Body of pancreas (tissue), 4 donors: ENCODE measurements around the gene ROS1. TPM values are rescaled to one million over a fixed set of nuclear protein-coding genes. Genes with fewer than 3 reads are reported as not detected.

ENCODE experiments used
- ATAC-seq: fragments of 150-250 bp; one replicate; pipeline ENCODE4 v1.9.1; 2016
- DNase-seq, 4 donors: peaks; one replicate each; pipeline ENCODE4 v3.0.0-alpha.2; 2019
- H3K27ac ChIP-seq, 4 donors: fragments of 200-600 bp; sonication (generic); 1 replicate in 3 of 4; 2 replicates in 1 of 4; pipeline versions ENCODE4 v1.5.1 to v1.6.1; 2016 to 2019; ENCODE audit warnings: mild to moderate bottlenecking in 1 of 4, mixed read lengths in 1 of 4, moderate library complexity in 1 of 4
- H3K27me3 ChIP-seq, 2 donors: fragments of 200-600 bp; sonication (generic); one replicate each; pipeline ENCODE4 v1.6.0; 2016; ENCODE audit warnings: mild to moderate bottlenecking in 1 of 2
- H3K36me3 ChIP-seq, 2 donors: fragments of 200-600 bp; sonication (generic); replicated peaks in 1 of 2; 2 replicates each; pipeline ENCODE4 v1.5.1; 2016; ENCODE audit warnings: low read depth in 2 of 2; ENCODE audit not compliant: insufficient read depth in 1 of 2
- H3K4me1 ChIP-seq: fragments of 200-600 bp; sonication (generic); one replicate; pipeline ENCODE4 v1.6.0; 2016
- H3K4me3 ChIP-seq, 2 donors: fragments of 200-600 bp; sonication (generic); 1 replicate in 1 of 2; 2 replicates in 1 of 2; pipeline ENCODE4 v1.5.1; 2016 to 2019
- H3K9me3 ChIP-seq, 3 donors: fragments of 200-600 bp; sonication (generic); 1 replicate in 2 of 3; 2 replicates in 1 of 3; pipeline ENCODE4 v1.5.1; 2016
- CTCF ChIP-seq, 7 experiments: fragments of 450-650 bp in 4 of 7; fragments of 200-600 bp in 3 of 7; sonication (generic) in 3 of 7; IDR thresholded peaks; one replicate each; pipeline ENCODE4 v1.5.1; 2016 to 2019; ENCODE audit warnings: antibody characterized with exemption in 7 of 7
- POLR2A ChIP-seq, 3 donors: fragments of 450-650 bp; IDR thresholded peaks; one replicate each; pipeline ENCODE4 v1.6.1; 2016; ENCODE audit warnings: antibody characterized with exemption in 3 of 3, mild to moderate bottlenecking in 2 of 3
- WGBS, 2 donors: methylation state at CpG; one replicate each; pipeline ENCODE4 v1.1.5; 2017; 5-methylcytosine and 5-hydroxymethylcytosine counted together
- intact Hi-C: fragments of 100-400 bp; cut with DNase I; formaldehyde crosslinking; loops from one replicate; pipeline ENCODE4 v1.15.1; 2023
- total RNA-seq, 2 donors: library from RNA; depleted of rRNA; stranded (reverse); fragments of >200 nt; gene quantifications; one replicate each; pipeline ENCODE4 v1.1.0, GENCODE V29; 2016

ROS1 gene
- total RNA-seq, 2 donors from 2014 or later, result not detected

- H3K27ac ChIP-seq, result no peak overlapping the region
- no peak for ATAC-seq
- no peak overlapping the region for H3K4me3 ChIP-seq
- no peaks in the 10 kb centered on the region for H3K36me3 ChIP-seq
- no peaks in the 10 kb centered on the region for H3K4me1 ChIP-seq
- no peak for TF ChIP-seq CTCF (IDR thresholded peaks at IDR 0.05)
- TF ChIP-seq POLR2A (IDR thresholded peaks at IDR 0.05), result no peak
- DNase-seq, result no peak
- intact Hi-C loops, result no loop called here
- no peaks in the 10 kb centered on the region for H3K9me3 ChIP-seq
- H3K27me3 ChIP-seq, result no peaks in the 10 kb centered on the region
- WGBS, 2 donors, result 51 to 57% methylated on average over 5 of the region's 5 CpGs
Measured at GRCh38 chr6:117359581-117359980, 66.2 kb downstream of the ROS1 start.

- Histone ChIP-seq H3K27ac (no peak overlapping the region), H3K36me3 (no peaks in the 10 kb centered on the region), H3K27me3 (no peaks in the 10 kb centered on the region), H3K4me1 (no peaks in the 10 kb centered on the region), H3K9me3 (no peaks in the 10 kb centered on the region), H3K4me3 (no peak overlapping the region)
- DNase-seq (no peak), ATAC-seq (peak; percentile 53)
- intact Hi-C loops, result no loop called here
- no peak for TF ChIP-seq POLR2A (IDR thresholded peaks at IDR 0.05)
- no peak for TF ChIP-seq CTCF (IDR thresholded peaks at IDR 0.05)
- WGBS, 2 donors, result 31 to 37% methylated on average over 1 of the region's 1 CpG
Measured at GRCh38 chr6:117354671-117355070, 71.1 kb downstream of the ROS1 start.

DNA sequence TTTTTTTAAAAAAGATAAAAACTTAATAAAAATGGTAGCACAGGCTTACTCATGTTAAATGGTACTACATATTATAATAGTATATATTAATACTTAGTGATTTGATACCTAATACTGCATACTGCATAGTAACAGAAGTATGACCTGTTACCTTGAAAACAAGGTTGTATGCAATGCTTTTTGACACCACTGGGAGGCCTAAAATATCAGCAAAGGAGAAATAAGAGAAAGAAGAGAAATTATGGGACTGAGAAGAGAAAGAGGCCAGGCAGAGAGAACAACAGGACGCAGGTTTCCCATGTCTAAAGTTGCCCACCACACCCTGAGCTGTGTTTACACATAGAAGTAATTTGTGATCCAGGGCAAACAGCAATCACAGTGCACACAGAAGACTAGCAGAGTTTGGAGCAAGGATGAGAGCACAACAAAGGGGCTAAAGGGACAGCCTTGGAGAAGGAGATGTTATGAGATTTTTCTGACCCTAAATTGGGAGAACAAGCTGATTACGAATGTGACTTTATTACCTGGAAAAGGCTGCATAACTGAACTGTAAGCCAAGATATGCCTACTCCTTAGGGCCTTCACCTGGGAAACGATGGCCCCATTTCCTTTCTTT, 73.2 kb downstream of the ROS1 start:
- intact Hi-C loops, result no loop called here
- no peak for DNase-seq

GRCh38 chr6:117351521-117351920, 74.2 kb downstream of the ROS1 start:
- 47 to 64% methylated on average over 1 of the region's 1 CpG for WGBS, 2 donors
- H3K27me3 ChIP-seq, result no peaks in the 10 kb centered on the region
- H3K4me3 ChIP-seq, result no peak overlapping the region
- no peak for DNase-seq
- intact Hi-C loops, result no loop called here
- no peaks in the 10 kb centered on the region for H3K36me3 ChIP-seq
- H3K27ac ChIP-seq, result no peak overlapping the region
- no peaks in the 10 kb centered on the region for H3K9me3 ChIP-seq
- TF ChIP-seq CTCF (IDR thresholded peaks at IDR 0.05), result no peak
- no peak for TF ChIP-seq POLR2A (IDR thresholded peaks at IDR 0.05)
- no peaks in the 10 kb centered on the region for H3K4me1 ChIP-seq
- ATAC-seq, result no peak

More for the DNA sequence above, 73.2 kb downstream of the ROS1 start:
- no peaks in the 10 kb centered on the region for H3K4me1 ChIP-seq
- no peaks in the 10 kb centered on the region for H3K27me3 ChIP-seq
- TF ChIP-seq CTCF (IDR thresholded peaks at IDR 0.05) (peak; percentile 9 to 45 (median 35)), POLR2A (IDR thresholded peaks at IDR 0.05) (no peak)
- H3K4me3 ChIP-seq, result no peak overlapping the region
- no peaks in the 10 kb centered on the region for H3K9me3 ChIP-seq
- no peaks in the 10 kb centered on the region for H3K36me3 ChIP-seq
- H3K27ac ChIP-seq, result no peak overlapping the region
- no peak for ATAC-seq
- 71% methylated on average over 3 of the region's 3 CpGs for whole genome bisulfite sequencing, 2 donors
